DND-41 (cell line): Measurements from ENCODE around the gene ZNF860.

ENCODE experiments used
- EZH2 ChIP-seq: IDR thresholded peaks from 3 replicates; pipeline ENCODE4 v1.6.1; 2012; ENCODE audit warnings: borderline replicate concordance, low read depth, mild to moderate bottlenecking, moderate library complexity, low read length, inconsistent platforms; ENCODE audit not compliant: severe bottlenecking
- TF ChIP-seq, protein P1 (sequence below): IDR thresholded peaks from 2 replicates; pipeline ENCODE4 v1.5.1; 2012; ENCODE audit warnings: borderline replicate concordance, low read length, moderate library complexity, mild to moderate bottlenecking; ENCODE audit not compliant: poor library complexity, severe bottlenecking; ENCODE audit errors: extremely low read depth

DNA sequence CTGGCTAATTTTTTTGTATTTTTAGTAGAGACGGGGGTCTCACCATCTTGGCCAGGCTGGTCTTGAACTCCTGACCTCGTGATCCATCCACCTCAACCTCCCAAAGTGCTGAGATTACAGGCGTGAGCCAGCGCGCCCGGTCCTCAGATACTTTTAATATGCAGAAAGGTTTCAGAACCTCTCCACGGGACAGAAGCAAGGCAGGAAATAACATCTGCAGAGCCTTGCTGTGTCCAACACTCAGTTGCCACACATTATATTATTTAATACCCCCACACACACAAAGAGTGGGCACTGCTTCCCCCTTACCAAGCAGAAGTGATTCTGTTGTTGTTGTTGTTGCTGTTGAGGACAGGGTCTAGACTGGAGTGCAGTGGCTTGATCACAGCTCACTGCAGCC, 28.5 kb upstream of the ZNF860 start:
- TF ChIP-seq EZH2: no peak
- TF ChIP-seq, protein P1, sequence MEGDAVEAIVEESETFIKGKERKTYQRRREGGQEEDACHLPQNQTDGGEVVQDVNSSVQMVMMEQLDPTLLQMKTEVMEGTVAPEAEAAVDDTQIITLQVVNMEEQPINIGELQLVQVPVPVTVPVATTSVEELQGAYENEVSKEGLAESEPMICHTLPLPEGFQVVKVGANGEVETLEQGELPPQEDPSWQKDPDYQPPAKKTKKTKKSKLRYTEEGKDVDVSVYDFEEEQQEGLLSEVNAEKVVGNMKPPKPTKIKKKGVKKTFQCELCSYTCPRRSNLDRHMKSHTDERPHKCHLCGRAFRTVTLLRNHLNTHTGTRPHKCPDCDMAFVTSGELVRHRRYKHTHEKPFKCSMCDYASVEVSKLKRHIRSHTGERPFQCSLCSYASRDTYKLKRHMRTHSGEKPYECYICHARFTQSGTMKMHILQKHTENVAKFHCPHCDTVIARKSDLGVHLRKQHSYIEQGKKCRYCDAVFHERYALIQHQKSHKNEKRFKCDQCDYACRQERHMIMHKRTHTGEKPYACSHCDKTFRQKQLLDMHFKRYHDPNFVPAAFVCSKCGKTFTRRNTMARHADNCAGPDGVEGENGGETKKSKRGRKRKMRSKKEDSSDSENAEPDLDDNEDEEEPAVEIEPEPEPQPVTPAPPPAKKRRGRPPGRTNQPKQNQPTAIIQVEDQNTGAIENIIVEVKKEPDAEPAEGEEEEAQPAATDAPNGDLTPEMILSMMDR: no peak
